Neutrophil (primary cell): ENCODE measurements around the gene SDF4.
"Not testable (repeated sequence)": the region's sequence is repeated elsewhere in the genome, so short reads cannot be mapped to it uniquely, and the experiment has no call there.

ENCODE experiments used
- H3K27ac ChIP-seq: fragments of 200-600 bp; sonication (generic); 2 replicates; pipeline ENCODE4 v1.5.1; 2016; ENCODE audit warnings: mild to moderate bottlenecking, moderate library complexity
- H3K27me3 ChIP-seq: fragments of 200-600 bp; sonication (generic); 2 replicates; pipeline ENCODE4 v1.6.0; 2016; ENCODE audit warnings: mild to moderate bottlenecking
- H3K36me3 ChIP-seq: fragments of 200-600 bp; sonication (generic); 2 replicates; pipeline ENCODE4 v1.5.1; 2017
- H3K4me1 ChIP-seq, 2 experiments: fragments of 200-600 bp in 1 of 2; sonication (generic) in 1 of 2; 1 replicate in 1 of 2; 2 replicates in 1 of 2; pipeline versions ENCODE4 v1.5.1 to v1.6.1; 2013 to 2016; ENCODE audit warnings: low read depth in 1 of 2, low read length in 1 of 2, mild to moderate bottlenecking in 1 of 2, moderate library complexity in 1 of 2; ENCODE audit not compliant: control insufficient read depth in 1 of 2, insufficient read depth in 1 of 2
- H3K4me3 ChIP-seq, 2 experiments: fragments of 200-600 bp in 1 of 2; sonication (generic) in 1 of 2; 1 replicate in 1 of 2; 2 replicates in 1 of 2; pipeline ENCODE4 v1.5.1; 2013 to 2016; ENCODE audit warnings: low read depth in 1 of 2, low read length in 1 of 2, mild to moderate bottlenecking in 1 of 2, moderate library complexity in 1 of 2
- H3K9me3 ChIP-seq: fragments of 200-600 bp; sonication (generic); 2 replicates; pipeline ENCODE4 v1.5.1; 2016
- CTCF ChIP-seq: fragments of 200-600 bp; sonication (generic); IDR thresholded peaks from 2 replicates; pipeline ENCODE4 v1.5.1; 2016; ENCODE audit warnings: antibody characterized with exemption

SDF4 gene

GRCh38 chr1:1197551-1198422 lies 34.0 kb downstream of the SDF4 start:
- Histone ChIP-seq H3K9me3 (no peaks in the 10 kb centered on the region), H3K4me1 (peaks cover 0 to 3% of the 10 kb centered on the region in 2 experiments), H3K4me3 (no peak overlapping the region), H3K27ac (no peak overlapping the region), H3K36me3 (no peaks in the 10 kb centered on the region), H3K27me3 (peaks cover 62% of the 10 kb centered on the region)
- TF ChIP-seq CTCF, result no peak

- Histone ChIP-seq H3K27ac (no peak overlapping the region), H3K36me3 (no peaks in the 10 kb centered on the region), H3K27me3 (peaks cover 55% of the 10 kb centered on the region), H3K9me3 (no peaks in the 10 kb centered on the region), H3K4me3 (no peak overlapping the region), H3K4me1 (peaks cover 0 to 3% of the 10 kb centered on the region in 2 experiments)
- TF ChIP-seq CTCF, result no peak
Observed at GRCh38 chr1:1197188-1197500, 34.7 kb downstream of the SDF4 start.

GRCh38 chr1:1196431-1197187 lies 35.2 kb downstream of the SDF4 start:
- Histone ChIP-seq H3K9me3 (no peaks in the 10 kb centered on the region), H3K27ac (no peak overlapping the region), H3K4me3 (no peak overlapping the region), H3K27me3 (peaks cover 57% of the 10 kb centered on the region), H3K36me3 (no peaks in the 10 kb centered on the region), H3K4me1 (peaks cover 0 to 3% of the 10 kb centered on the region in 2 experiments)
- no peak for TF ChIP-seq CTCF

- not testable (repeated sequence) for H3K4me3 ChIP-seq, H3K9me3 ChIP-seq, H3K36me3 ChIP-seq, H3K27ac ChIP-seq, H3K4me1 ChIP-seq
- peaks cover 51% of the 10 kb centered on the region for H3K27me3 ChIP-seq
Observed at GRCh38 chr1:1195726-1196125, 36.1 kb downstream of the SDF4 start.

- Histone ChIP-seq H3K4me3 (no peak overlapping the region), H3K27me3 (peaks cover 41% of the 10 kb centered on the region), H3K4me1 (no peaks in the 10 kb centered on the region), H3K36me3 (no peaks in the 10 kb centered on the region), H3K9me3 (no peaks in the 10 kb centered on the region), H3K27ac (no peak overlapping the region)
- TF ChIP-seq CTCF, result no peak
Observed at GRCh38 chr1:1194723-1195122, 37.1 kb downstream of the SDF4 start.

GRCh38 chr1:1191734-1192133 lies 40.1 kb downstream of the SDF4 start:
- H3K27ac ChIP-seq, result no peak overlapping the region
- H3K36me3 ChIP-seq, result no peaks in the 10 kb centered on the region
- no peak for TF ChIP-seq CTCF
- H3K9me3 ChIP-seq, result no peaks in the 10 kb centered on the region
- H3K4me3 ChIP-seq, result no peak overlapping the region
- H3K27me3 ChIP-seq, result peaks cover 27% of the 10 kb centered on the region
- H3K4me1 ChIP-seq, result peaks cover 7 to 8% of the 10 kb centered on the region in 2 experiments
